ENCODE data around the gene GMDS. TPM values are rescaled to one million over a fixed set of nuclear protein-coding genes. Genes with fewer than 3 reads are reported as not detected.

The GMDS gene
- total and polyA plus RNA-seq, 2 donors (not counting 1 experiment from before 2014, with no cell fraction given), result 11.5 to 16.4 TPM

DNA sequence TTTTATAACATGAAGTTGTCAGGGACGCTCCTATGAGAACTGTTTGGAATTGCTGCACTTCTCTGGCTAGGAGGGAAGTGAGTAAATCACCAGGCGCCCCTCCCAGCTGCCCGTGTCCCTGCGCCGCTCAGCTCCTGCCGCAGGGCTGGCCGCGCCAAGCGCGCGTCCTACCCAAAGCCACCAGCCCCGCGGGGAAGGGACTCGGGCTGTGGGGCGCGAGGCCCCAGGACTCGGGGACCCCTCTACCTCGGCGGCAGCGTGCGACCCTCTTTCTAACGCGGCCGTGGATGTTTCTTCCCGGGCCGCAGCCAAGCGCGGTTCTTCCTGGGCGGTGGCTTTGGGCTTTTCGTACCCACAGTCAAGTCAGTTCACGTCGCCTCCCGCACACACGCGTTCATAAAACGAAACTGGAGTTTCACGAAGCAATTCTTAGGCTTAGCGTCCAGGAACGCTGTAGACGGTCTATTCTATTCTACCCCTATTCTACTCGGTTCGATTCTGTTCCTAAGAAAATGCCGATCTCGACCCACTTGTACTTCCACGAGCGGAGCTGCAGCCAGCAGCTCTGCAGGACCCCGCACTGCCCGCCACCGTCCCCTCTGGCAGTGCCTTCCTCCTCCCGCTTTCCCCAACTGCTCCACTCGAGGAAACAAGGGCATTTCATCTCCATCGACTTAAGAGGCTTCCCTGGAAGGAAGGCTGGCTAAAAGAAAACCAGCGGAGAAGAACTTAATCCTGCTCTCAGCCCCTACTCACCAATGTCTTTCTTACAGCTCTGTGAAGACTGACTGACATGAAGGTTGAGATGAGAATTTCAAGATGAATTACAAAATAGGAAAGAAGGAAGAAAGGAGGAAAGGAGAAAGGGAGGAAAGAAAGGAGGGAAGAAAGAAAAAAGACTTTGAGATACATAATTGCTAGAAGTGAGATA, 620.3 kb downstream of the GMDS start:
- Histone ChIP-seq H3K36me3 (replicated peaks in 1 of 2; ENCODE audit: control extremely low read depth in 1 of 2, control insufficient read depth in 1 of 2, extremely low read depth in 1 of 2, insufficient read depth in 2 of 2, low read length in 1 of 2) (no peaks in the 10 kb centered on the region), H3K79me2 (ENCODE audit: control insufficient read depth, insufficient read depth, low read length) (no peaks in the 10 kb centered on the region), H3K4me2 (replicated peaks; ENCODE audit: low read depth, low read length, poor library complexity, severe bottlenecking) (peak overlapping the region; percentile 84), H2AFZ (ENCODE audit: insufficient read depth, low read depth, low read length, poor library complexity, severe bottlenecking) (peak overlapping the region; percentile 18), H4K20me1 (ENCODE audit: control insufficient read depth, insufficient read depth, low read length, poor library complexity, severe bottlenecking) (no peaks in the 10 kb centered on the region), H3K27ac (ENCODE audit: low read length in 2 of 2) (no peak overlapping the region), H3K9me3 (ENCODE audit: control extremely low read depth in 1 of 3, control insufficient read depth in 2 of 3, insufficient read depth in 1 of 3, low read length in 2 of 3) (peaks cover 0 to 25% (median 0%) of the 10 kb centered on the region in 3 donors), H3K9ac (ENCODE audit: low read length) (peak overlapping the region; percentile 68), H3K4me1 (ENCODE audit: control insufficient read depth in 2 of 2, insufficient read depth in 2 of 2, low read length in 2 of 2) (peaks cover 28 to 32% of the 10 kb centered on the region in 2 donors), H3K4me3 (ENCODE audit: control extremely low read depth in 1 of 5, extremely low read depth in 1 of 5, insufficient read depth in 1 of 5, low read depth in 2 of 5, low read length in 4 of 5) (peak overlapping the region; percentile 28 to 69 (median 37)), H3K27me3 (replicated peaks in 1 of 4; ENCODE audit: control extremely low read depth in 1 of 4, control insufficient read depth in 3 of 4, insufficient read depth in 4 of 4, low read length in 3 of 4) (peaks cover 0 to 80% (median 57%) of the 10 kb centered on the region in 4 experiments)
- H3K9me3 Mint-ChIP-seq (ENCODE audit: insufficient read depth), result no peaks in the 10 kb centered on the region
- peak; percentile 59 for DNase-seq
- TF ChIP-seq EZH2 (IDR thresholded peaks at IDR 0.05; ENCODE audit: borderline replicate concordance, insufficient read depth, low read depth, low read length, poor library complexity, severe bottlenecking), result no peak
- TF ChIP-seq, protein P1, sequence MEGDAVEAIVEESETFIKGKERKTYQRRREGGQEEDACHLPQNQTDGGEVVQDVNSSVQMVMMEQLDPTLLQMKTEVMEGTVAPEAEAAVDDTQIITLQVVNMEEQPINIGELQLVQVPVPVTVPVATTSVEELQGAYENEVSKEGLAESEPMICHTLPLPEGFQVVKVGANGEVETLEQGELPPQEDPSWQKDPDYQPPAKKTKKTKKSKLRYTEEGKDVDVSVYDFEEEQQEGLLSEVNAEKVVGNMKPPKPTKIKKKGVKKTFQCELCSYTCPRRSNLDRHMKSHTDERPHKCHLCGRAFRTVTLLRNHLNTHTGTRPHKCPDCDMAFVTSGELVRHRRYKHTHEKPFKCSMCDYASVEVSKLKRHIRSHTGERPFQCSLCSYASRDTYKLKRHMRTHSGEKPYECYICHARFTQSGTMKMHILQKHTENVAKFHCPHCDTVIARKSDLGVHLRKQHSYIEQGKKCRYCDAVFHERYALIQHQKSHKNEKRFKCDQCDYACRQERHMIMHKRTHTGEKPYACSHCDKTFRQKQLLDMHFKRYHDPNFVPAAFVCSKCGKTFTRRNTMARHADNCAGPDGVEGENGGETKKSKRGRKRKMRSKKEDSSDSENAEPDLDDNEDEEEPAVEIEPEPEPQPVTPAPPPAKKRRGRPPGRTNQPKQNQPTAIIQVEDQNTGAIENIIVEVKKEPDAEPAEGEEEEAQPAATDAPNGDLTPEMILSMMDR (IDR thresholded peaks at IDR 0.05), result no peak
- H3K4me3 Mint-ChIP-seq, result peak overlapping the region; percentile 88
- no peak overlapping the region for H3K27ac Mint-ChIP-seq
- peaks cover 65% of the 10 kb centered on the region for H3K27me3 Mint-ChIP-seq
- CTCF ChIA-PET, result interaction anchor here (0.7 to 3.1 kb wide), 7 partner anchors 19 to 1009 kb away, joined by 3 to 15 read pairs (median 4); no protein-coding TSS in a partner anchor
- intact Hi-C loops (cut with micrococcal nuclease), result loop anchor here (10.0 kb wide), 1 partner anchor 110 kb away; no protein-coding TSS in a partner anchor
- POLR2A ChIA-PET, result interaction anchor here (0.5 kb wide), 1 partner anchor 570 kb away, joined by 4 read pairs; no protein-coding TSS in a partner anchor
- H3K4me1 Mint-ChIP-seq, result peaks cover 18% of the 10 kb centered on the region
- WGBS (ENCODE audit: insufficient coverage), result 3% methylated on average over 49 of the region's 53 CpGs
- ATAC-seq (ENCODE audit: low read depth), result peak; percentile 34
